Activated CD8-positive, alpha-beta memory T cell treated with anti-CD3 and anti-CD28 coated beads for 36 hours (primary cell): ENCODE data around the gene LUZP2. TPM values are rescaled to one million over a fixed set of nuclear protein-coding genes. Genes with fewer than 3 reads are reported as not detected.
"Not testable (repeated sequence)": the region's sequence is repeated elsewhere in the genome, so short reads cannot be mapped to it uniquely, and the experiment has no call there.

Source experiments
- CTCF ChIA-PET: fragments of 350-600 bp; sonication (Branson Sonifier 250); formaldehyde crosslinking; loops from one replicate; lab custom pipeline; 2021; ENCODE audit warnings: antibody characterized with exemption; lab: Charles Lee
- POLR2A ChIA-PET: fragments of 350-600 bp; sonication (Branson Sonifier 250); formaldehyde crosslinking; loops from one replicate; lab custom pipeline; 2021; ENCODE audit warnings: antibody characterized with exemption; lab: Charles Lee
- total RNA-seq, 2 experiments: library from RNA; stranded (reverse); gene quantifications; one replicate each; pipeline ENCODE4 v1.2.3, GENCODE V29; 2021

LUZP2 gene
- total RNA-seq, 2 experiments from 2014 or later = not detected

DNA sequence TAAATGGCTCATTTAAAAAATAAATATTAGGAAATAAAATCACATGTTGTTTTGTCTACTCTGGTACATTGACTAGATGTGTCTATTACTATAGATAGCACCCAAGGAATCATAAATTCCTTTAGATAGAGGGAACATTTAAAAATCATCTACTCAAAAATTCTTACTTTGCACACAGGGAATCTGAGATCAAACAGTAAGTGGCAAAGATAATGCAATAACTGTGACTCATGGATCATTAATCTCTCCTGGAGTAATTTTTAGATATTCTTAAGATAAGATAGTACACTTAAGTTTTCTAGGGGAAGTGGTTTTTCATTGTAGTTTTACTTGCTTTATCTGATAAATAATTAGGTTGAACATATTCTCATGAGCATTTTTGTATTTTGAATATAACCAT, 468.9 kb downstream of the LUZP2 start:
- ChIA-PET CTCF (no interaction called here), POLR2A (no interaction called here)

DNA sequence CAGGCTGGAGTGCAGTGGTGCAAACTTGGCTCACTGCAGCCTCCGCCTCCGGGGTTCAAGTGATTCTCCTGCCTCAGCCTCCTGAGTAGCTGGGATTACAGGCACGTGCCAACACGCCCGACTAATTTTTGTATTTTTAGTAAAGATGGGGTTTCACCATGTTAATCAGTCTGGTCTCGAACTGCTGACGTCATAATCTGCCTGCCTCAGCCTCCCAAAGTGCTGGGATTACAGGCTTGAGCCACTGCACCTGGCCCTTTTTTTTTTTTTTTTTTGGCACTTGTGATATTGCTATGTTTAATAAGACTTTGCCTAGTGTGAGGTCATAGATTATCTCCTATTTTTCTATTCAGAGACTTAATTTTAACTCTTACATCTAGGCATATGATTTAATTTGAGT, 497.1 kb downstream of the LUZP2 start:
- POLR2A ChIA-PET, CTCF ChIA-PET: not testable (repeated sequence)

DNA sequence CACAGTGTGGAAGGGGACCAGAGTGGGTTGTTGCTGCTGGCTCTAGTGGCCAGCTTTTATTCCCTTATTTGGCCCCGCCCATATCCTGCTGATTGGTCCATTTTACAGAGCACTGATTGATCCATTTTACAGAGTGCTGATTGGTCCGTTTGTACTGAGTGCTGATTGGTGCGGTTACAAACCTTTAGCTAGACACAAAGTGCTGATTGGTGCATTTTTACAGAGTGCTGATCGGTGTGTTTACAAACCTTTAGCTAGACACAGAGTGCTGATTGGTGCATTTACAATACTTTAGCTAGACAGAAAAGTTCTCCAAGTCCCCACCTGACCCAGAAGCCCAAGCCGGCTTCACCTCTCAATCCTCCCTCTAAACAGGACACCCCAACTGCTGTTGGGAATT, 503.1 kb downstream of the LUZP2 start:
- CTCF ChIA-PET, POLR2A ChIA-PET: not testable (repeated sequence)

DNA sequence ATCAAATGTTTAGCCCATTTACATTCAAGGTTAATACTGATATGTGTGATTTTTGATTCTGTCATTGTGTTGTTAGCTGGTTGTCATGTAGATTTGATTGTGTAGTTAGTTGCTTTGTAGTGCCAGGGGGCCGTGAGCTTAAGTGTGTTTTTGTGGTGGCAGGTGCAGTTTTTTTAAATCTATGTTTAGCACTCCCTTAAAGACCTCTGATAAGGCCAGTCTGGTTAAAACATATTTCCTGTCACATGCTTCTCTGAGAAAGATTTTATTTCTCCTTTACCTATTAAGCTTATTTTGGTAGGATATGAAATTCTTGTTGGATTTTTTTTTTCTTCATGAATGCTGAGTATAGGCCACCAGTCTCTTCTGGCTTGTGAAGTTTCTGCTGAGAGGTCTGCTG, 540.6 kb downstream of the LUZP2 start:
- CTCF ChIA-PET = no interaction called here

DNA sequence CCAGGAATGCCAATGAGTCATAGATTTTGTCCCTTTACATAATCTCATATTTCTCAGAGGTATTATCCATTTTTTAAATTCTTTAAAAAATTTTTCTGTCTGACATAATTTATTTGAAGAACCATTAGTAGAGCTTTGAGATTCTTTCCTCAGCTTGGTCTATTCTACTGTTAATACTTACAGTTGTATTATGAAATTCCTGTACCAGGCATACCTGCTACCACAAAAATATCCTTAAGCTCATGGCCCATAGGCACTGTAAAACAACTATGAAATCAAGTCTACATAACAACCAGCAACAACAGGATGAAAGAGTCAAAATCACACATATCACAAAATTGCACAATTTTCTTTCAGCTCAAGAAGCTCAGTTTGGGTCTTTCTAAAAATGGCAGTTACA, 541.3 kb downstream of the LUZP2 start:
- ChIA-PET CTCF (no interaction called here), POLR2A (no interaction called here)

More for the DNA sequence above, 540.6 kb downstream of the LUZP2 start:
- POLR2A ChIA-PET = no interaction called here

DNA sequence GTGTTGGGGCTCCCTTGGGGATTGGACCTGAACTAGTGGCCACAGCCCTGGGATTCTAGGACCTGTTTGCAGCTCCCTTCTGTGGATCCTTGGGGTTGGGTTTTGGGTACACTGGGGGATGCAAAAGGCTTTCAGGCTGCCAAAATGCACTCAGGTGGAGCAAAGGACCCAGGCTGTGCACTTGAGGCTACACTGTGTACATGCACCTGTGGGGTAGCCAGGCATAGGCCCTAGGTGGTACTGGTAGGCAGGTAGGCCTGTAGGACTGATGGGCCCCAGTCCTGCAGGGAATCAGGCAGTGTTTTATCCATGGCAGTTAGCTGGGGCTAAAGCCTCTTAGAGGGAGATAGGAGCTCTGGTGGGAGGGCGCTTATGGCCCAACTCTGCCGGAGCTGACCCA, 542.3 kb downstream of the LUZP2 start:
- POLR2A ChIA-PET = no interaction called here
- CTCF ChIA-PET = no interaction called here

DNA sequence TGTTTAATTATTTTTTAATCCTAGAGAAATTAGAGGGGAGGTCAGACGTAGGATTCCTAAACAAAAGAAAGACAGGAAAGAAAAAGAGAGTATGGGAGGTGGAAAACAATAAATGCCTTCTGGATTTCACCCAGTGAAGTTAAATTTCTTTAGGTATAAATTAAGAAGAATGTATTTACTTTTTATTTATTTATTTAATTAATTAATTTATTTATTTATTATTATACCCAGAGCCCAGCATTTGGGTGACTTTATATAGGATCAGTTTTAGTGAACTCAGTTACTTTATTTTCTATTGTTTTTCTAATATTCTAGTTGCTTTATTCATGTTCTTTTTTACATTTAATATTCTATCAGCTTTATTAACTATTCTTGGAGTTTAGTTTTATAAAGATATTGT, 551.8 kb downstream of the LUZP2 start:
- ChIA-PET CTCF (no interaction called here), POLR2A (no interaction called here)

DNA sequence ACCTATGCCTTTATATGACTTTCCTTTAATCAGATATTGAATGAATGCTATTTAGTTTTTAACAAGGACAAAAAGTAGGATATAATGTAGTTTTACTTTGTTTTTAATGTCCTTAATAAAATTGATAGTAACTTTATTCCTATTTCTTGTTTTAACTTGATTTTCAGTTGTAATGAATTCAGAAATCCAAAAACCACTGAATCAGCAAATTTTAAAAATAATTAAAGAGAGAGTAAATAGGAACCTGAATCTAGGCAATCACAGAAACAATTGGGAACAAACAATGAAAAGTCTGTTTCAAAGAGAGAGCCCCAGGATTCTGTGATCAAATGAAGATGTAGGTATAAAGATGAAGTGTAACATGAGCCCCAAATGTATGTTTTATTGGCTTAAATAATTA, 556.0 kb downstream of the LUZP2 start:
- ChIA-PET CTCF (no interaction called here), POLR2A (no interaction called here)

DNA sequence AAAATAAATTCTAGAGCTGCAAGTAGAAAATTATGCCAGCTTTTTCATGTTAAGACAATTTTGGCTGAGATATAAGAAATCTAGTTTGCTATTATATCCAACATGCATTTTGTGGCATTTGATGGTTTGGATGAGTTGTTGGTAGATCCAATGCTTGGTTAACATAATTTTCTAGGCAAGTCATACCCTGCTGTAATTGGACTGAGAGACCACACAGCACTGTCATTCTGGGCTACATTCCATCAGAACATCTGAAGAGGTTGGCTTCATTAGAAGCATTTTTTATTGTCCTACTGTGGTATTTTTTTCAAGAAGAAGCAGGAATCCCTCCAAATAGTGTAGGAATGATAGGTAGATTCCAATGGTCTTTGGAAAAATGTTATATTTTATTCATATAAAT, 561.0 kb downstream of the LUZP2 start:
- CTCF ChIA-PET = no interaction called here
- POLR2A ChIA-PET = no interaction called here

DNA sequence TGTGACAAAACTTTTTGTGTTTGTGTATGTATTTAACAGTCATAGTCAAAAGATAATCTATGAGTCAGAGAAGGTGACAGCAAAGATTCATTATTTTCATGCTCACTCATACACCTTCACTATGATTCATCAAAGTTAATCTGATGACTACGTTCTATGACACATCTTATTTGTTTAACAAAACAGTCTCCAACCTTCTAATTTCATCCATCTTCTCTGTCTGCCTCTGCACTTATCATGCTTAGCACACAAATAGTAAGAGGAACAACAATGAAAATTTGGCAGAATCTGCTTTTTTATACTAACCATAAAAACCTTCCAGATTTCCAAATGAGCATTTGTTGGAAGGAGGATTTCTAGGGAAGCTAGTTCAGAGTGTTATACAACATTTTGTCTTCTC, 568.9 kb downstream of the LUZP2 start:
- CTCF ChIA-PET = no interaction called here
- POLR2A ChIA-PET = no interaction called here

DNA sequence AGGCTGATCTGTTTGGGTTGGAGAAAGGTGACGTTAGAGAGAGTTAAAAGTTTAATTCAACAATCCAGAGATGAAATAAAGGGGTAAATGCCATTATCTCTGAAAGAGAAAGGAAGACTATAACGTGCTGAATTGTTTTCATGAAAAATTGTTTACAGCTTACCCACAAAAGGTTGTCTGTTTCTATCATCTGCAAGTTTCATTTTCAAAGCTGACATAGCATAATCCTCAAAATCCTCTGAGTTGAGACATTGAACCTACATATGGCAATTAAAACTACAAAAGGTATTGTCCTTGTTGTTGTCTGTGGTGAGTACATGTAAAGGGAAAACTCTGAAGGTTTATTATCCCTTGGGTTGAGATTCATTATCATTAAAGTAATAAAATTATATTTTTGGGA, 569.9 kb downstream of the LUZP2 start:
- ChIA-PET POLR2A (no interaction called here), CTCF (no interaction called here)

DNA sequence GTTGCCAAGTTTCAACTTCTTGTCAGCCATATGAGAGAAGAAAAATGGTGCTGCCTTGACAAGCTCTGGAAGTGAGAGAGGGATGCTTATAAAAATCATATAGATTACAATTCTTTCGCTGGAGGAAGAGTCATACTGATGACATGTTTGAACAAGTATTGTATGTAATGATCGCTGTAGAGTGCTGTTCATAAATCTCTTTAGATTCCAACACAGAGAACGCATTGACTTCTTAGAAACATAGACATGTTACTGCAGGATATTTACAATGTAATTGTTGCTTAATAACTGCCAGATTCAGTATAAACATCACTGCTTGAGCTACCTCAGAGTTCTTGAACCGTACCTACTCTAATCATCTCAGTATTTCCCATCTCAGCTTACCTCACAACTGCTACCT, 571.6 kb downstream of the LUZP2 start:
- CTCF ChIA-PET = no interaction called here
- POLR2A ChIA-PET = no interaction called here

DNA sequence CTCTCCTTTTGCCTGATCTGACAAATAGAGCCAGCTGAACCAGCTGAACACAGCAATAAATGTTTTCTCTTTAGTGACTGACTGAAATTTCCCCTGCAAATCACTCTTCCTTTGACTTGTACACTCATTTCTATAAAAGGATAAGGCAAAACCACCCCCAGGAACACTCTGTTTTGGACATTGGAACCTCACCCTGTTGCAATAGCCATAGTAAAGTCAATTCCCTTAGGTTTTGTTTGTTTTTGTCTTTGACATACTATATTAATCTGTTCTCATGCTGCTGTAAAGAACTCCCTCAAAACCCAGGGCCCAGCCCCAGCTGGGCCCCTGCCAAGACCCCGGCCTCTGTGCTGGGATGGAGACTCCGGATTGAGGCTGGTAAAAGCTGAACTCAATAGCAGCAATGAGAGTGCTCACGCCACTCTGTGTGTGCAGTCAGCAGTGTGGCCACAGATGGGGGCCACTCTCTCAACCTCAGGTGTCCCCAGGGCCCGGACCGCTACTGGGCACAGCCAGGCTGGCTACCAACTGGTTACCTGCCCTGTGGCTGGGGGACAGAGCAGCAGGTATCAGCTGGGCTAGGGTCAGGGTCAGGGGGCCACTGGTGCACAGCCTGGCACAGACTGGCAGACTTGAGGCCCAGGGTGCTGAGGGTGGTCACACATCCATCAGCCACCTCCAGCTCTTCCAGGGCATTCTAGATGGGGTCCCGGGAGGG, 597.4 kb downstream of the LUZP2 start:
- POLR2A ChIA-PET = no interaction called here
- CTCF ChIA-PET = no interaction called here

DNA sequence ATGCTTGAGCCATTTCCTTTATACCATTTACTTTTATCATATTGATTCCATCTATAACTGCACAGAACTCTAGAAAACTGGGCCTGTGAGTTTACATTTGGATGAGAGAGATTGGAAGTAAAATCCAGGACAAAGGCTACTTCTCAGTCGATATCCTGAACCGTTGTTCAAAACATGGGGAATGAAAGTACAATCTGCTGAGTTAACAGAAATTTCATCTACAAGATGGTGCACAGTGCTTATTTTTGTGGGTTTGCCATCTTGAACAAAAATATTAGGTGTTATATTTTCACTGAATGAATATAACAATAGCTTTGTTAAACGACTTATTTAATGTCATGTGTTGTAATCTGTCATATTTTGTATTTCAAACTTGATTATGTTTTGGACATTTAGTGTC, 622.6 kb downstream of the LUZP2 start:
- CTCF ChIA-PET = no interaction called here
- POLR2A ChIA-PET = no interaction called here
